H1 (cell line): Measurements from ENCODE around the gene RTF1. TPM values are rescaled to one million over a fixed set of nuclear protein-coding genes. Genes with fewer than 3 reads are reported as not detected.
"Not testable (repeated sequence)": the region's sequence is repeated elsewhere in the genome, so short reads cannot be mapped to it uniquely, and the experiment has no call there.

ENCODE experiments used
- CTCF ChIA-PET: fragments of 300-600 bp; sonication (Branson Sonifier 250); formaldehyde crosslinking; loops from one replicate; lab custom pipeline; 2021; ENCODE audit not compliant: partially characterized antibody; lab: Charles Lee
- POLR2A ChIA-PET: fragments of 300-600 bp; sonication (Branson Sonifier 250); formaldehyde crosslinking; loops from one replicate; lab custom pipeline; 2021; ENCODE audit warnings: inconsistent platforms; ENCODE audit not compliant: partially characterized antibody; lab: Charles Lee
- DNase-seq, 2 experiments: peaks; one replicate each; pipeline versions ENCODE4 v3.0.0 to v3.0.0-alpha.2; 2010 to 2022; ENCODE audit warnings: low spot score in 2 of 2, low read depth in 1 of 2, mixed read lengths in 1 of 2
- FAIRE-seq: peaks from 2 replicates; lab custom pipeline; 2011; peaks lifted over from hg19 to GRCh38; lab: Jason Lieb, UNC
- H2AFZ ChIP-seq: 2 replicates; pipeline ENCODE4 v1.8.1; 2012; ENCODE audit warnings: low read length, inconsistent platforms
- H2AK5ac ChIP-seq: 2 replicates; pipeline ENCODE4 v1.6.1; 2013; ENCODE audit warnings: low read depth, low read length
- H2BK120ac ChIP-seq: replicated peaks from 2 replicates; pipeline ENCODE3; 2013; ENCODE audit warnings: low read depth, low read length, inconsistent platforms
- H2BK12ac ChIP-seq: 2 replicates; pipeline ENCODE4 v1.6.1; 2013; ENCODE audit warnings: low read depth, low read length
- H2BK15ac ChIP-seq: 2 replicates; pipeline ENCODE4 v1.6.1; 2013; ENCODE audit warnings: low read length
- H2BK20ac ChIP-seq: 2 replicates; pipeline ENCODE4 v1.6.1; 2013; ENCODE audit warnings: low read length
- H2BK5ac ChIP-seq: 2 replicates; pipeline ENCODE4 v1.6.1; 2013; ENCODE audit warnings: low read depth, low read length
- H3K14ac ChIP-seq: 2 replicates; pipeline ENCODE4 v1.6.1; 2013; ENCODE audit warnings: inconsistent platforms; ENCODE audit not compliant: insufficient read length
- H3K18ac ChIP-seq: 2 replicates; pipeline ENCODE4 v1.6.1; 2013; ENCODE audit warnings: low read length; ENCODE audit errors: extremely low read depth
- H3K23ac ChIP-seq: 2 replicates; pipeline ENCODE4 v1.6.1; 2013; ENCODE audit warnings: inconsistent platforms; ENCODE audit not compliant: insufficient read length
- H3K23me2 ChIP-seq: 2 replicates; pipeline ENCODE4 v1.6.1; 2013; ENCODE audit warnings: low read depth, low read length
- H3K27ac ChIP-seq: 2 replicates; pipeline ENCODE4 v1.6.1; 2011; ENCODE audit warnings: low read depth, low read length, inconsistent platforms
- H3K27me3 ChIP-seq, 4 experiments: replicated peaks in 1 of 4; 1 replicate in 1 of 4; 2 replicates in 3 of 4; pipeline versions ENCODE4 v1.6.1 to v1.8.1; 2011 to 2013; ENCODE audit warnings: low read length in 3 of 4, mild to moderate bottlenecking in 3 of 4, inconsistent platforms in 2 of 4, mixed read lengths in 2 of 4, moderate library complexity in 1 of 4; ENCODE audit not compliant: control insufficient read depth in 3 of 4, insufficient read depth in 3 of 4; ENCODE audit errors: extremely low read depth in 1 of 4
- H3K36me3 ChIP-seq, 4 experiments: 2 replicates each; pipeline versions ENCODE4 v1.6.1 to v1.8.1; 2011 to 2013; ENCODE audit warnings: mild to moderate bottlenecking in 4 of 4, low read length in 3 of 4, moderate library complexity in 2 of 4, control low read depth in 1 of 4, inconsistent platforms in 1 of 4; ENCODE audit not compliant: insufficient read depth in 4 of 4, control insufficient read depth in 2 of 4
- H3K4ac ChIP-seq: replicated peaks from 2 replicates; pipeline ENCODE3; 2013; ENCODE audit warnings: low read length, low read depth, mixed read lengths, inconsistent platforms; ENCODE audit not compliant: insufficient read length
- H3K4me1 ChIP-seq, 4 experiments: replicated peaks in 1 of 4; 1 replicate in 1 of 4; 2 replicates in 3 of 4; pipeline versions ENCODE4 v1.6.1 to v1.8.1; 2011 to 2013; ENCODE audit warnings: low read length in 3 of 4, inconsistent platforms in 2 of 4, mixed read lengths in 1 of 4; ENCODE audit not compliant: insufficient read depth in 4 of 4, control insufficient read depth in 3 of 4
- H3K4me2 ChIP-seq, 2 experiments: 2 replicates each; pipeline versions ENCODE4 v1.6.1 to v1.8.1; 2011 to 2013; ENCODE audit warnings: low read depth in 2 of 2, low read length in 2 of 2, control low read depth in 1 of 2, inconsistent platforms in 1 of 2, mild to moderate bottlenecking in 1 of 2; ENCODE audit not compliant: insufficient read depth in 1 of 2
- H3K4me3 ChIP-seq, 4 experiments: fragments of 200-600, 300-600 bp in 1 of 4; sonication (generic), shearing (Covaris generic), sonication (Bioruptor Twin) in 1 of 4; 2 replicates each; pipeline versions ENCODE4 v1.5.1 to v1.8.1; 2011 to 2016; ENCODE audit warnings: low read length in 4 of 4, low read depth in 3 of 4, control low read depth in 2 of 4, inconsistent platforms in 2 of 4, mild to moderate bottlenecking in 2 of 4, mixed read lengths in 1 of 4, moderate library complexity in 1 of 4; ENCODE audit not compliant: insufficient read depth in 2 of 4; ENCODE audit errors: extremely low read depth in 1 of 4
- H3K56ac ChIP-seq: replicated peaks from 2 replicates; pipeline ENCODE3; 2013; ENCODE audit warnings: low read depth, mild to moderate bottlenecking, mixed read lengths, low read length, inconsistent platforms; ENCODE audit not compliant: insufficient read length
- H3K79me1 ChIP-seq: 2 replicates; pipeline ENCODE4 v1.6.1; 2013; ENCODE audit warnings: low read depth, low read length, control low read depth
- H3K79me2 ChIP-seq, 2 experiments: 2 replicates each; pipeline versions ENCODE4 v1.6.1 to v1.8.1; 2012 to 2013; ENCODE audit warnings: low read length in 2 of 2, mild to moderate bottlenecking in 2 of 2, inconsistent platforms in 1 of 2; ENCODE audit not compliant: insufficient read depth in 2 of 2, control insufficient read depth in 1 of 2
- H3K9ac ChIP-seq, 4 experiments: replicated peaks in 1 of 4; 1 replicate in 1 of 4; 2 replicates in 3 of 4; pipeline versions ENCODE4 v1.6.1 to v1.8.1; 2011 to 2013; ENCODE audit warnings: low read depth in 3 of 4, low read length in 3 of 4, control low read depth in 2 of 4, mild to moderate bottlenecking in 2 of 4, moderate library complexity in 2 of 4, inconsistent platforms in 1 of 4; ENCODE audit errors: extremely low read depth in 1 of 4
- H3K9me3 ChIP-seq, 2 experiments: 2 replicates each; pipeline versions ENCODE4 v1.6.1 to v1.8.1; 2012 to 2013; ENCODE audit warnings: mild to moderate bottlenecking in 2 of 2, moderate library complexity in 2 of 2, control low read depth in 1 of 2, inconsistent platforms in 1 of 2, low read depth in 1 of 2, low read length in 1 of 2, mixed read lengths in 1 of 2; ENCODE audit not compliant: insufficient read depth in 2 of 2
- H4K20me1 ChIP-seq, 2 experiments: replicated peaks in 1 of 2; 2 replicates each; pipeline versions ENCODE3 to v1.8.1; 2011 to 2013; ENCODE audit warnings: inconsistent platforms in 2 of 2, low read length in 2 of 2, mild to moderate bottlenecking in 1 of 2; ENCODE audit not compliant: insufficient read depth in 2 of 2, control insufficient read depth in 1 of 2
- H4K5ac ChIP-seq: 2 replicates; pipeline ENCODE4 v1.6.1; 2013; ENCODE audit warnings: low read length, low read depth, mixed read lengths, inconsistent platforms; ENCODE audit not compliant: insufficient read length
- H4K8ac ChIP-seq: 2 replicates; pipeline ENCODE4 v1.8.0; 2013; ENCODE audit warnings: mild to moderate bottlenecking, moderate library complexity, low read length, inconsistent platforms; ENCODE audit not compliant: insufficient read depth; ENCODE audit errors: extremely low read depth
- H4K91ac ChIP-seq: replicated peaks from 2 replicates; pipeline ENCODE3; 2013; ENCODE audit warnings: low read length, mixed read lengths, inconsistent platforms; ENCODE audit not compliant: insufficient read length
- WGBS, 2 experiments: shearing (Covaris generic) in 1 of 2; methylation state at CpG; one replicate each; pipeline versions ENCODE4 v1.1.6 to v1.1.7; 2013 to 2015; ENCODE audit warnings: low lambda C conversion rate in 2 of 2, mixed read lengths in 2 of 2, inconsistent platforms in 1 of 2, low coverage in 1 of 2, missing lambda C conversion rate in 1 of 2; ENCODE audit not compliant: insufficient replicate concordance in 2 of 2, insufficient coverage in 1 of 2, insufficient read length in 1 of 2; ENCODE audit errors: extremely low coverage in 1 of 2, missing lambda C conversion rate in 1 of 2; 5-methylcytosine and 5-hydroxymethylcytosine counted together
- polyA plus RNA-seq, 7 experiments: library from polyadenylated mRNA; depleted of rRNA in 3 of 7; stranded (reverse) in 5 of 7; unstranded in 2 of 7; fragments of >200 nt in 5 of 7; fragments of 200-250 nt in 2 of 7; gene quantifications; 1 replicate in 5 of 7; 2 replicates in 1 of 7; 4 replicates in 1 of 7; pipeline versions ENCODE4 v1.2.1 to v1.2.3, GENCODE V29; 2011 to 2013; ENCODE audit warnings: missing spikeins in 2 of 7, mixed read lengths in 2 of 7
- total RNA-seq: library from RNA; stranded (reverse); fragmentation: NEBNext Ultra II Directional; extraction: Animal tissue kit (Norgen Biotek cat#: 25700); gene quantifications from 2 replicates; pipeline ENCODE4 v1.2.1, GENCODE V29; 2021

RTF1 gene
- total and polyA plus RNA-seq, 2 of the 8 experiments (the other 6 are each of a cell fraction or from before 2014, with no cell fraction given) = 22.6 to 47.7 TPM

DNA sequence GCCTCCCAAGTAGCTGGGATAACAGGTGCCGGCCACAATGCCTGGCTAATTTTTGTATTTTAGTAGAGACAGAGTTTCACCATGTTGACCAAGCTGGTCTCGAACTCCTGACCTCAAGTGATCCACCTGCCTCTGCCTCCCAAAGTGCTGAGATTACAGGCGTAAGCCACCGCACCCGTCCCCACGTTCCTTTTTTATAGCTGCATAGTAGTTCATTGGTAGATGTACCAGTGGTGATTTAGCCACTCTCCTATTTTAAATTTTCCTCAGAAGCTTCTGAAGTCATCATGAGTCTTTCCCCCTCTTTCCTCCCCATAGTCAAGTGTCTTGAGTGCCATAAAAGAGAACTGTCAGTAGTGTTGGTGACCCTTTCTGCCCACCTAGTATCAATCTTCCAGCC is 52.7 kb downstream of the RTF1 start:
- not testable (repeated sequence) for H3K23ac ChIP-seq
- ChIA-PET POLR2A (interaction anchor here (0.5 to 1.5 kb wide), 2 partner anchors 80 to 229 kb away, joined by 3 read pairs; no protein-coding TSS in a partner anchor), CTCF (interaction anchor here (0.6 to 2.3 kb wide), 8 partner anchors 9 to 54 kb away, joined by 3 to 7 read pairs (median 4); no protein-coding TSS in a partner anchor)

More for the DNA sequence above, 52.7 kb downstream of the RTF1 start:
- H3K56ac ChIP-seq, H2AK5ac ChIP-seq, H3K9ac ChIP-seq, H3K27me3 ChIP-seq, H3K4me1 ChIP-seq, H3K14ac ChIP-seq, H3K4me3 ChIP-seq, H3K4me2 ChIP-seq, H2BK5ac ChIP-seq, H2BK15ac ChIP-seq, H3K18ac ChIP-seq, H2BK20ac ChIP-seq, H4K91ac ChIP-seq, DNase-seq, H2BK120ac ChIP-seq, H3K79me2 ChIP-seq, H2BK12ac ChIP-seq, H3K79me1 ChIP-seq, H3K4ac ChIP-seq, FAIRE-seq, H4K8ac ChIP-seq, H3K27ac ChIP-seq, H2AFZ ChIP-seq, H3K9me3 ChIP-seq, H4K20me1 ChIP-seq, H4K5ac ChIP-seq, H3K23me2 ChIP-seq: not testable (repeated sequence)
- peaks cover 10 to 52% (median 37%) of the 10 kb centered on the region in 4 experiments for H3K36me3 ChIP-seq
- WGBS, 2 experiments = 89% methylated on average over 6 of the region's 6 CpGs; no CpG with 5 or more reads in 1 of the 2 experiments
